ENCODE data around the gene LSM11. TPM values are rescaled to one million over a fixed set of nuclear protein-coding genes. Genes with fewer than 3 reads are reported as not detected.

The LSM11 gene
- total and polyA plus RNA-seq, 2 donors (not counting 1 experiment from before 2014, with no cell fraction given), result 1.00 to 4.2 TPM

GRCh38 chr5:157770665-157771064 is 27.2 kb downstream of the LSM11 start:
- Histone ChIP-seq H3K79me2 (ENCODE audit: control insufficient read depth, insufficient read depth, low read length) (no peaks in the 10 kb centered on the region), H3K9me3 (ENCODE audit: control extremely low read depth in 1 of 3, control insufficient read depth in 2 of 3, insufficient read depth in 1 of 3, low read length in 2 of 3) (peaks cover 0 to 5% (median 4%) of the 10 kb centered on the region in 3 donors), H2AFZ (ENCODE audit: insufficient read depth, low read depth, low read length, poor library complexity, severe bottlenecking) (no peak overlapping the region), H3K4me1 (ENCODE audit: control insufficient read depth in 2 of 2, insufficient read depth in 2 of 2, low read length in 2 of 2) (no peaks in the 10 kb centered on the region), H4K20me1 (ENCODE audit: control insufficient read depth, insufficient read depth, low read length, poor library complexity, severe bottlenecking) (no peaks in the 10 kb centered on the region), H3K36me3 (replicated peaks in 1 of 2; ENCODE audit: control extremely low read depth in 1 of 2, control insufficient read depth in 1 of 2, extremely low read depth in 1 of 2, insufficient read depth in 2 of 2, low read length in 1 of 2) (no peaks in the 10 kb centered on the region), H3K27me3 (replicated peaks in 1 of 4; ENCODE audit: control extremely low read depth in 1 of 4, control insufficient read depth in 3 of 4, insufficient read depth in 4 of 4, low read length in 3 of 4) (no peaks in the 10 kb centered on the region), H3K4me2 (replicated peaks; ENCODE audit: low read depth, low read length, poor library complexity, severe bottlenecking) (no peak overlapping the region), H3K27ac (ENCODE audit: low read length in 2 of 2) (no peak overlapping the region), H3K4me3 (ENCODE audit: control extremely low read depth in 1 of 5, extremely low read depth in 1 of 5, insufficient read depth in 1 of 5, low read depth in 2 of 5, low read length in 4 of 5) (no peak overlapping the region), H3K9ac (ENCODE audit: low read length) (no peak overlapping the region)
- H3K4me1 Mint-ChIP-seq, result peaks cover 1% of the 10 kb centered on the region
- no peaks in the 10 kb centered on the region for H3K9me3 Mint-ChIP-seq (ENCODE audit: insufficient read depth)
- ChIA-PET POLR2A (no interaction called here), CTCF (interaction anchor here (1.0 to 2.2 kb wide), 2 partner anchors 9 to 11 kb away, joined by 3 to 8 read pairs; no protein-coding TSS in a partner anchor)
- peaks cover 3% of the 10 kb centered on the region for H3K27me3 Mint-ChIP-seq
- DNase-seq, result no peak
- no peak overlapping the region for H3K4me3 Mint-ChIP-seq
- TF ChIP-seq, protein P1, sequence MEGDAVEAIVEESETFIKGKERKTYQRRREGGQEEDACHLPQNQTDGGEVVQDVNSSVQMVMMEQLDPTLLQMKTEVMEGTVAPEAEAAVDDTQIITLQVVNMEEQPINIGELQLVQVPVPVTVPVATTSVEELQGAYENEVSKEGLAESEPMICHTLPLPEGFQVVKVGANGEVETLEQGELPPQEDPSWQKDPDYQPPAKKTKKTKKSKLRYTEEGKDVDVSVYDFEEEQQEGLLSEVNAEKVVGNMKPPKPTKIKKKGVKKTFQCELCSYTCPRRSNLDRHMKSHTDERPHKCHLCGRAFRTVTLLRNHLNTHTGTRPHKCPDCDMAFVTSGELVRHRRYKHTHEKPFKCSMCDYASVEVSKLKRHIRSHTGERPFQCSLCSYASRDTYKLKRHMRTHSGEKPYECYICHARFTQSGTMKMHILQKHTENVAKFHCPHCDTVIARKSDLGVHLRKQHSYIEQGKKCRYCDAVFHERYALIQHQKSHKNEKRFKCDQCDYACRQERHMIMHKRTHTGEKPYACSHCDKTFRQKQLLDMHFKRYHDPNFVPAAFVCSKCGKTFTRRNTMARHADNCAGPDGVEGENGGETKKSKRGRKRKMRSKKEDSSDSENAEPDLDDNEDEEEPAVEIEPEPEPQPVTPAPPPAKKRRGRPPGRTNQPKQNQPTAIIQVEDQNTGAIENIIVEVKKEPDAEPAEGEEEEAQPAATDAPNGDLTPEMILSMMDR (IDR thresholded peaks at IDR 0.05), result no peak
- no peak for TF ChIP-seq EZH2 (IDR thresholded peaks at IDR 0.05; ENCODE audit: borderline replicate concordance, insufficient read depth, low read depth, low read length, poor library complexity, severe bottlenecking)
- intact Hi-C loops (cut with micrococcal nuclease), result no loop called here
- WGBS (ENCODE audit: insufficient coverage), result 82% methylated on average over 2 of the region's 4 CpGs
- H3K27ac Mint-ChIP-seq, result no peak overlapping the region
- no peak for ATAC-seq (ENCODE audit: low read depth)

- Histone ChIP-seq H3K9me3 (ENCODE audit: control extremely low read depth in 1 of 3, control insufficient read depth in 2 of 3, insufficient read depth in 1 of 3, low read length in 2 of 3) (peaks cover 0 to 5% (median 4%) of the 10 kb centered on the region in 3 donors), H2AFZ (ENCODE audit: insufficient read depth, low read depth, low read length, poor library complexity, severe bottlenecking) (no peak overlapping the region), H3K4me3 (ENCODE audit: control extremely low read depth in 1 of 5, extremely low read depth in 1 of 5, insufficient read depth in 1 of 5, low read depth in 2 of 5, low read length in 4 of 5) (no peak overlapping the region), H3K4me1 (ENCODE audit: control insufficient read depth in 2 of 2, insufficient read depth in 2 of 2, low read length in 2 of 2) (no peaks in the 10 kb centered on the region), H3K27me3 (replicated peaks in 1 of 4; ENCODE audit: control extremely low read depth in 1 of 4, control insufficient read depth in 3 of 4, insufficient read depth in 4 of 4, low read length in 3 of 4) (no peaks in the 10 kb centered on the region), H3K9ac (ENCODE audit: low read length) (no peak overlapping the region), H4K20me1 (ENCODE audit: control insufficient read depth, insufficient read depth, low read length, poor library complexity, severe bottlenecking) (no peaks in the 10 kb centered on the region), H3K79me2 (ENCODE audit: control insufficient read depth, insufficient read depth, low read length) (no peaks in the 10 kb centered on the region), H3K27ac (ENCODE audit: low read length in 2 of 2) (no peak overlapping the region), H3K36me3 (replicated peaks in 1 of 2; ENCODE audit: control extremely low read depth in 1 of 2, control insufficient read depth in 1 of 2, extremely low read depth in 1 of 2, insufficient read depth in 2 of 2, low read length in 1 of 2) (no peaks in the 10 kb centered on the region), H3K4me2 (replicated peaks; ENCODE audit: low read depth, low read length, poor library complexity, severe bottlenecking) (no peak overlapping the region)
- CTCF ChIA-PET, result no interaction called here
- Mint-ChIP-seq H3K4me1 (peaks cover 1% of the 10 kb centered on the region), H3K27ac (no peak overlapping the region), H3K4me3 (no peak overlapping the region), H3K9me3 (ENCODE audit: insufficient read depth) (no peaks in the 10 kb centered on the region), H3K27me3 (peaks cover 3% of the 10 kb centered on the region)
- TF ChIP-seq, protein P1 (IDR thresholded peaks at IDR 0.05), result no peak
- no peak for TF ChIP-seq EZH2 (IDR thresholded peaks at IDR 0.05; ENCODE audit: borderline replicate concordance, insufficient read depth, low read depth, low read length, poor library complexity, severe bottlenecking)
- DNase-seq (no peak), ATAC-seq (ENCODE audit: low read depth) (no peak)
- POLR2A ChIA-PET, result no interaction called here
- intact Hi-C loops (cut with micrococcal nuclease), result no loop called here
- WGBS (ENCODE audit: insufficient coverage), result 89% methylated on average over 9 of the region's 10 CpGs
Observed at GRCh38 chr5:157772127-157772526, 28.6 kb downstream of the LSM11 start.

Measured in B cell (primary cell).